A549 (cell line): Measurements from ENCODE around the gene MYRF. TPM values are rescaled to one million over a fixed set of nuclear protein-coding genes. Genes with fewer than 3 reads are reported as not detected.

Experiments
- ATAC-seq, 2 experiments: fragments of 200-7000 bp in 1 of 2; fragments of >200 bp in 1 of 2; cut with Nextera tagmentation in 1 of 2; cut with Tn5 transposase in 1 of 2; 3 replicates each; pipeline versions ENCODE4 v1.8.0 to v1.9.1; 2018 to 2020; ENCODE audit warnings: mild to moderate bottlenecking in 1 of 2, moderate library complexity in 1 of 2
- CTCF ChIA-PET: fragments of 300-600 bp; sonication (Branson Sonifier 250); formaldehyde crosslinking; extraction: SDS; loops from one replicate; lab custom pipeline; 2021; ENCODE audit warnings: antibody characterized with exemption, inconsistent platforms; lab: Yijun Ruan, JAX
- POLR2A ChIA-PET: fragments of 350-600 bp; formaldehyde crosslinking; extraction: SDS; loops from one replicate; lab custom pipeline; 2021; ENCODE audit warnings: antibody characterized with exemption, inconsistent platforms; lab: Yijun Ruan, JAX
- DNase-seq, 2 experiments: peaks; one replicate each; pipeline versions ENCODE4 v3.0.0 to v3.0.0-alpha.2; 2011 to 2016; ENCODE audit warnings: low read depth in 1 of 2, low spot score in 1 of 2
- FAIRE-seq: peaks from 2 replicates; lab custom pipeline; 2011; peaks lifted over from hg19 to GRCh38; lab: Jason Lieb, UNC
- H3K27ac ChIP-seq, 2 experiments: fragments of >200 bp; sonication (Bioruptor Twin); formaldehyde crosslinking; 3 replicates each; pipeline ENCODE4 v1.5.1; 2016 to 2017
- H3K4me1 ChIP-seq: fragments of >200 bp; sonication (Bioruptor Twin); formaldehyde crosslinking; 3 replicates; pipeline ENCODE4 v1.6.1; 2016
- H3K4me2 ChIP-seq: fragments of >200 bp; sonication (Bioruptor Twin); formaldehyde crosslinking; 3 replicates; pipeline ENCODE4 v1.6.1; 2016
- H3K4me3 ChIP-seq: fragments of >200 bp; sonication (Bioruptor Twin); formaldehyde crosslinking; 3 replicates; pipeline ENCODE4 v1.5.1; 2016
- H3K9me3 ChIP-seq: fragments of >200 bp; sonication (Bioruptor Twin); formaldehyde crosslinking; 3 replicates; pipeline ENCODE4 v1.6.1; 2016
- CBX8 ChIP-seq: fragments of 200-600 bp; sonication (generic); IDR thresholded peaks from 2 replicates; pipeline ENCODE4 v1.6.1; 2016
- CHD4 ChIP-seq: fragments of 200-600 bp; sonication (generic); IDR thresholded peaks from 2 replicates; pipeline ENCODE4 v1.6.1; 2016; ENCODE audit warnings: antibody characterized with exemption, mild to moderate bottlenecking, borderline replicate concordance
- FOXS1 ChIP-seq: fragments of 250-450 bp; sonication (Bioruptor Pico); IDR thresholded peaks from 2 replicates; pipeline ENCODE4 v1.5.0; 2020; ENCODE audit warnings: mild to moderate bottlenecking, moderate library complexity
- GATA3 ChIP-seq: IDR thresholded peaks from 2 replicates; pipeline ENCODE4 v1.6.1; 2012; ENCODE audit warnings: borderline replicate concordance
- KDM1A ChIP-seq: fragments of 200-600 bp; sonication (generic); IDR thresholded peaks from 2 replicates; pipeline ENCODE4 v1.6.1; 2016; ENCODE audit warnings: low read depth, mild to moderate bottlenecking
- MYC ChIP-seq: IDR thresholded peaks from 2 replicates; pipeline ENCODE4 v1.6.1; 2012; ENCODE audit warnings: mild to moderate bottlenecking, inconsistent platforms, low read length, improper control_type of control experiment, borderline replicate concordance
- NFE2L2 ChIP-seq: fragments of 150-350 bp; conservative IDR thresholded peaks from 2 replicates; pipeline ENCODE4 v1.6.1; 2014; ENCODE audit warnings: low read length
- NPAS2 ChIP-seq: fragments of 250-450 bp; sonication (Bioruptor Pico); IDR thresholded peaks from 2 replicates; pipeline ENCODE4 v1.8.0; 2022; ENCODE audit warnings: mild to moderate bottlenecking, moderate library complexity, borderline replicate concordance
- PBX3 ChIP-seq: IDR thresholded peaks from 2 replicates; pipeline ENCODE4 v1.6.1; 2012
- PHF8 ChIP-seq: fragments of 200-600 bp; sonication (generic); IDR thresholded peaks from 2 replicates; pipeline ENCODE4 v1.6.1; 2016; ENCODE audit warnings: low read depth, mild to moderate bottlenecking, antibody characterized with exemption, moderate library complexity, borderline replicate concordance
- RARB ChIP-seq: fragments of 250-450 bp; sonication (Bioruptor Pico); IDR thresholded peaks from 2 replicates; pipeline ENCODE4 v1.8.0; 2021; ENCODE audit warnings: mild to moderate bottlenecking, moderate library complexity
- RFX5 ChIP-seq: fragments of 450-650 bp; IDR thresholded peaks from 2 replicates; pipeline ENCODE4 v1.7.1; 2014; ENCODE audit warnings: antibody characterized with exemption, mild to moderate bottlenecking, moderate library complexity
- SREBF2 ChIP-seq: fragments of 450-650 bp; IDR thresholded peaks from 2 replicates; pipeline ENCODE4 v1.6.1; 2014; ENCODE audit warnings: mild to moderate bottlenecking, moderate library complexity
- USF2 ChIP-seq: fragments of 450-650 bp; IDR thresholded peaks from 2 replicates; pipeline ENCODE4 v1.6.1; 2014; ENCODE audit warnings: antibody characterized with exemption
- ZNF302 ChIP-seq: fragments of 250-450 bp; sonication (Bioruptor Pico); IDR thresholded peaks from 2 replicates; pipeline ENCODE4 v1.9.0; 2021; ENCODE audit warnings: inconsistent platforms, mild to moderate bottlenecking, moderate library complexity
- ZSCAN20 ChIP-seq: fragments of 250-450 bp; sonication (Bioruptor Pico); IDR thresholded peaks from 2 replicates; pipeline ENCODE4 v1.8.0; 2022; ENCODE audit warnings: mild to moderate bottlenecking, moderate library complexity
- WGBS: methylation state at CpG from one replicate; pipeline ENCODE4 v1.1.6; 2017; ENCODE audit errors: missing lambda C conversion rate; 5-methylcytosine and 5-hydroxymethylcytosine counted together
- polyA plus RNA-seq, 4 experiments: library from polyadenylated mRNA; depleted of rRNA in 3 of 4; stranded (reverse); fragments of >200 nt; fragmentation: RNase III in 1 of 4; extraction: RNeasy Plus Mini Kit Qiagen cat#74134 plus additional on column Dnase treatment in 1 of 4; gene quantifications; 2 replicates in 3 of 4; 3 replicates in 1 of 4; pipeline ENCODE4 v1.2.3, GENCODE V29; 2011 to 2017
- TF ChIP-seq, protein P1 (sequence below): IDR thresholded peaks from 2 replicates; pipeline ENCODE4 v1.6.1; 2012; ENCODE audit warnings: low read depth, borderline replicate concordance
- TF ChIP-seq, protein P2 (sequence below): IDR thresholded peaks from 2 replicates; pipeline ENCODE4 v1.6.1; 2012
- TF ChIP-seq, protein P3 (sequence below): fragments of >200 bp; sonication (Bioruptor Twin); formaldehyde crosslinking; IDR thresholded peaks from 2 replicates; pipeline ENCODE4 v1.6.1; 2016
- TF ChIP-seq, protein P4 (sequence below): fragments of 200-600 bp; sonication (generic); IDR thresholded peaks from 2 replicates; pipeline ENCODE4 v1.6.1; 2016; ENCODE audit warnings: antibody characterized with exemption, mild to moderate bottlenecking, moderate library complexity

Gene MYRF
- polyA plus RNA-seq, 2 of the 4 experiments (the other 2 are of a cell fraction) = 14.7 to 22.3 TPM

DNA sequence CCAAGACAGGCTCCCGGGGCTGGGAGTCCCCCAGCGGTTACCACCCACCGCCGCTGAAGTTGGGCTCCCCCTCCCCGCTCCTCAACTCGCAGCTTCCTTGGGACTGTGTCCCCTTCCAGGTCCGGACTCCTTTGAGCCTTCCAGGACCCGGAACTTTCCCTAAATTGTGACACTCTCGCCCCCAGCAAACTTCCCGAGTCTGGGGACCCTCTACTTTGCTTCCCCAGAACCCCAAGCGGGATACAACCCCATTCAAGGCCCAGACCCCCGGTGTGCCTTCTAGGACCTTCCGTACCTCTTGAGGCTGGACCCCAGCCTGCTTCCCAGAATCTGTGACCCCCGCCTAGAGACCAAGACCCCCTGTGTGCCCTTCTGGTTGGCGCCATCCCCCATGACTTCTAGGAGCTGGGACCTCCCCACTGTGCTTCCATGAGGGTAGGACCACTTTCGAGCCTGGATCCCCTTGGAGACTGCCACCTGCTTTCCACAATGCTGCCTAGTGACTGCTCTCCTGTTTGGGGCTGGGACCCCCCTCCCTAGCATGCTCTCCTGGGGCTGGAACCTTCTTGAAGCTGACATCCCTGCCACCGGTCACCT lies 587 bp downstream of the MYRF start:
- Histone ChIP-seq H3K4me3 (peak overlapping the region; percentile 92), H3K4me1 (peaks cover 56% of the 10 kb centered on the region), H3K27ac (peak overlapping the region; percentile 95 to 99), H3K9me3 (no peaks in the 10 kb centered on the region), H3K4me2 (peak overlapping the region; percentile 100)
- WGBS = 9% methylated on average over 16 of the region's 17 CpGs
- CTCF ChIA-PET = interaction anchor here (0.7 to 4.7 kb wide), 15 partner anchors 10 to 355 kb away, joined by 3 to 20 read pairs (median 5); partner anchors contain the start of genes FEN1 and TMEM258
- TF ChIP-seq, protein P1, sequence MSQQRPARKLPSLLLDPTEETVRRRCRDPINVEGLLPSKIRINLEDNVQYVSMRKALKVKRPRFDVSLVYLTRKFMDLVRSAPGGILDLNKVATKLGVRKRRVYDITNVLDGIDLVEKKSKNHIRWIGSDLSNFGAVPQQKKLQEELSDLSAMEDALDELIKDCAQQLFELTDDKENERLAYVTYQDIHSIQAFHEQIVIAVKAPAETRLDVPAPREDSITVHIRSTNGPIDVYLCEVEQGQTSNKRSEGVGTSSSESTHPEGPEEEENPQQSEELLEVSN = no peak
- TF ChIP-seq, protein P2, sequence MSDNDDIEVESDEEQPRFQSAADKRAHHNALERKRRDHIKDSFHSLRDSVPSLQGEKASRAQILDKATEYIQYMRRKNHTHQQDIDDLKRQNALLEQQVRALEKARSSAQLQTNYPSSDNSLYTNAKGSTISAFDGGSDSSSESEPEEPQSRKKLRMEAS = no peak
- POLR2A ChIA-PET = no interaction called here
- ATAC-seq (no peak), DNase-seq (no peak), FAIRE-seq (no peak)

DNA sequence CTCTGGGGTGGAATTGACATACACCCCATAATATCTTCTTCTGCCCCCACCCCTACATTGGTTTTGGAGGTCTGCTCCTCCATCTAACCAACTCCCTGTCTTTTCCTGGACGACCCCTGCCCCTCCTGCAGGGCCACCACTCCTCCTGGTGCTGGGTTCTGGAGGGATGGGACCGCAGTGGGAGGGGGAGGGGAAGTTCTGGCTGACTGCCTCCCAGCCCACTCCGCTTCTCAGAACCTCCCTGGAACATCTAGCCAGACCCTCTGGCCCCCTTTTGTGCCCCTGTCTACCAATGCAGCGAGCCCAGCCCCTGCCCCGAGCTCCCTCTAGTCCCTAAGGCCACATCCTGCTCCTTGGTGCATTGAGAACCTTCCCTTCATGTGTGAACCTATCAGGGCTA lies 1.2 kb downstream of the MYRF start:
- Histone ChIP-seq H3K27ac (peak overlapping the region; percentile 95 to 99), H3K4me1 (peaks cover 60% of the 10 kb centered on the region), H3K4me2 (peak overlapping the region; percentile 100), H3K9me3 (no peaks in the 10 kb centered on the region), H3K4me3 (peak overlapping the region; percentile 92)
- POLR2A ChIA-PET = no interaction called here
- ATAC-seq = no peak
- FAIRE-seq = no peak
- WGBS = 63% methylated on average over 5 of the region's 5 CpGs
- TF ChIP-seq ZSCAN20 (no peak), MYC (no peak), SREBF2 (no peak)
- DNase-seq = no peak
- CTCF ChIA-PET = interaction anchor here (0.7 to 4.7 kb wide), 12 partner anchors 10 to 354 kb away, joined by 3 to 20 read pairs (median 5); partner anchors contain the start of genes FEN1 and TMEM258

GRCh38 chr11:61754534-61755482 lies 2.4 kb downstream of the MYRF start:
- H3K4me2 ChIP-seq = peak overlapping the region; percentile 100
- peaks cover 70% of the 10 kb centered on the region for H3K4me1 ChIP-seq
- DNase-seq (no peak), ATAC-seq (no peak), FAIRE-seq (no peak)
- TF ChIP-seq NPAS2 (no peak), USF2 (no peak), CHD4 (no peak), CBX8 (no peak), KDM1A (no peak), PHF8 (no peak), RARB (CRISPR knock-in tag) (no peak), FOXS1 (CRISPR knock-in tag) (no peak), NFE2L2 (no peak), RFX5 (no peak), ZNF302 (CRISPR knock-in tag) (no peak), PBX3 (no peak), GATA3 (no peak)
- TF ChIP-seq, protein P3, sequence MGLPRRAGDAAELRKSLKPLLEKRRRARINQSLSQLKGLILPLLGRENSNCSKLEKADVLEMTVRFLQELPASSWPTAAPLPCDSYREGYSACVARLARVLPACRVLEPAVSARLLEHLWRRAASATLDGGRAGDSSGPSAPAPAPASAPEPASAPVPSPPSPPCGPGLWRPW = no peak
- TF ChIP-seq, protein P4, sequence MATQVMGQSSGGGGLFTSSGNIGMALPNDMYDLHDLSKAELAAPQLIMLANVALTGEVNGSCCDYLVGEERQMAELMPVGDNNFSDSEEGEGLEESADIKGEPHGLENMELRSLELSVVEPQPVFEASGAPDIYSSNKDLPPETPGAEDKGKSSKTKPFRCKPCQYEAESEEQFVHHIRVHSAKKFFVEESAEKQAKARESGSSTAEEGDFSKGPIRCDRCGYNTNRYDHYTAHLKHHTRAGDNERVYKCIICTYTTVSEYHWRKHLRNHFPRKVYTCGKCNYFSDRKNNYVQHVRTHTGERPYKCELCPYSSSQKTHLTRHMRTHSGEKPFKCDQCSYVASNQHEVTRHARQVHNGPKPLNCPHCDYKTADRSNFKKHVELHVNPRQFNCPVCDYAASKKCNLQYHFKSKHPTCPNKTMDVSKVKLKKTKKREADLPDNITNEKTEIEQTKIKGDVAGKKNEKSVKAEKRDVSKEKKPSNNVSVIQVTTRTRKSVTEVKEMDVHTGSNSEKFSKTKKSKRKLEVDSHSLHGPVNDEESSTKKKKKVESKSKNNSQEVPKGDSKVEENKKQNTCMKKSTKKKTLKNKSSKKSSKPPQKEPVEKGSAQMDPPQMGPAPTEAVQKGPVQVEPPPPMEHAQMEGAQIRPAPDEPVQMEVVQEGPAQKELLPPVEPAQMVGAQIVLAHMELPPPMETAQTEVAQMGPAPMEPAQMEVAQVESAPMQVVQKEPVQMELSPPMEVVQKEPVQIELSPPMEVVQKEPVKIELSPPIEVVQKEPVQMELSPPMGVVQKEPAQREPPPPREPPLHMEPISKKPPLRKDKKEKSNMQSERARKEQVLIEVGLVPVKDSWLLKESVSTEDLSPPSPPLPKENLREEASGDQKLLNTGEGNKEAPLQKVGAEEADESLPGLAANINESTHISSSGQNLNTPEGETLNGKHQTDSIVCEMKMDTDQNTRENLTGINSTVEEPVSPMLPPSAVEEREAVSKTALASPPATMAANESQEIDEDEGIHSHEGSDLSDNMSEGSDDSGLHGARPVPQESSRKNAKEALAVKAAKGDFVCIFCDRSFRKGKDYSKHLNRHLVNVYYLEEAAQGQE = no peak
- 87% methylated on average over 19 of the region's 31 CpGs for WGBS
- H3K9me3 ChIP-seq = no peaks in the 10 kb centered on the region
- H3K4me3 ChIP-seq = peak overlapping the region; percentile 19; the same call in 1 of the 3 replicates
- H3K27ac ChIP-seq = peak overlapping the region; percentile 95 to 99
- ChIA-PET POLR2A (interaction anchor here (1.0 kb wide), 1 partner anchor 36 kb away, joined by 3 read pairs; no protein-coding TSS in a partner anchor), CTCF (interaction anchor here (0.8 to 5.6 kb wide), 10 partner anchors 8 to 353 kb away, joined by 3 to 61 read pairs (median 10); no protein-coding TSS in a partner anchor)
